Lower leg skin (tissue), 3 donors: ENCODE measurements around the gene MTF2.

ENCODE experiments used
- POLR2A ChIP-seq, 2 donors: fragments of 450-650 bp; IDR thresholded peaks; one replicate each; pipeline ENCODE4 v1.6.1; 2016 to 2017; ENCODE audit warnings: antibody characterized with exemption in 2 of 2, mild to moderate bottlenecking in 1 of 2, moderate library complexity in 1 of 2
- TF ChIP-seq, protein P1 (sequence below), 3 donors: fragments of 450-650 bp; IDR thresholded peaks; one replicate each; pipeline ENCODE4 v1.5.1; 2016; ENCODE audit warnings: antibody characterized with exemption in 3 of 3, mild to moderate bottlenecking in 3 of 3, moderate library complexity in 2 of 3

DNA sequence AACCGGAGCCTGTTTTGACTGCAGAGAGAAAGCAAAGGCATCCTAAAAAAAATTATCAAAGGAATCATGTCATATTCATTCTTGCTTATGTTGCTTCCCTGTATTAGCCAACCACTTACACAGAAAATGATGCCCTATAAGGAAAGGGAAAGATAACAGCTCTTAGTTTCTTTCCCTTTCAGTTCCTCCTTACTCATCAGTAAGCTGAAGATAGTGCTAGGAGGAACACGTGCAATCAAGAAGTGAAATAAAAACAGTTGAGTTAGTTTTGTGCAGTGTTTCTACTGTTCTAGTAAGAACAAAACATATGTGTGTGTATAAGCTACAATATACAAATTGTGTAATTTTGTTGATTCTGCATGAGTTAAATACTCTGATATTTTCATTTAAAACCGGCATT, 45.3 kb upstream of the MTF2 start:
- TF ChIP-seq, protein P1, sequence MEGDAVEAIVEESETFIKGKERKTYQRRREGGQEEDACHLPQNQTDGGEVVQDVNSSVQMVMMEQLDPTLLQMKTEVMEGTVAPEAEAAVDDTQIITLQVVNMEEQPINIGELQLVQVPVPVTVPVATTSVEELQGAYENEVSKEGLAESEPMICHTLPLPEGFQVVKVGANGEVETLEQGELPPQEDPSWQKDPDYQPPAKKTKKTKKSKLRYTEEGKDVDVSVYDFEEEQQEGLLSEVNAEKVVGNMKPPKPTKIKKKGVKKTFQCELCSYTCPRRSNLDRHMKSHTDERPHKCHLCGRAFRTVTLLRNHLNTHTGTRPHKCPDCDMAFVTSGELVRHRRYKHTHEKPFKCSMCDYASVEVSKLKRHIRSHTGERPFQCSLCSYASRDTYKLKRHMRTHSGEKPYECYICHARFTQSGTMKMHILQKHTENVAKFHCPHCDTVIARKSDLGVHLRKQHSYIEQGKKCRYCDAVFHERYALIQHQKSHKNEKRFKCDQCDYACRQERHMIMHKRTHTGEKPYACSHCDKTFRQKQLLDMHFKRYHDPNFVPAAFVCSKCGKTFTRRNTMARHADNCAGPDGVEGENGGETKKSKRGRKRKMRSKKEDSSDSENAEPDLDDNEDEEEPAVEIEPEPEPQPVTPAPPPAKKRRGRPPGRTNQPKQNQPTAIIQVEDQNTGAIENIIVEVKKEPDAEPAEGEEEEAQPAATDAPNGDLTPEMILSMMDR (IDR thresholded peaks at IDR 0.05) = no peak
- no peak for TF ChIP-seq POLR2A (IDR thresholded peaks at IDR 0.05)
